HCT116 (cell line): ENCODE data around the gene PIM3. TPM values are rescaled to one million over a fixed set of nuclear protein-coding genes. Genes with fewer than 3 reads are reported as not detected.

Experiments used
- ATAC-seq: fragments of 200-7000 bp; cut with Tn5 transposase; 2 replicates; pipeline ENCODE4 v1.9.1; 2020; ENCODE audit warnings: mild to moderate bottlenecking, moderate library complexity
- BruUV-seq: library from RNA; stranded (reverse); fragments of 400-500 nt; replicated peaks from 2 replicates; lab custom pipeline; 2021; lab: Mats Ljungman, UMichigan
- CTCF ChIA-PET: fragments of 300-600 bp; sonication (Branson Sonifier 250); formaldehyde crosslinking; loops from one replicate; lab custom pipeline; 2021; ENCODE audit warnings: antibody characterized with exemption; lab: Charles Lee
- POLR2A ChIA-PET: fragments of 300-600, 350-600 bp; sonication (Branson Sonifier 250); formaldehyde crosslinking; loops from one replicate; lab custom pipeline; 2021; ENCODE audit warnings: antibody characterized with exemption; lab: Charles Lee
- RAD21 ChIA-PET, 2 experiments: fragments of 300-600 bp; sonication (Branson Sonifier 250); formaldehyde crosslinking; loops; one replicate each; lab custom pipeline; 2023; ENCODE audit warnings: low total read pairs in 2 of 2; ENCODE audit not compliant: uncharacterized antibody in 2 of 2, unreplicated experiment in 2 of 2, low non-redundant PET in 1 of 2; lab: Charles Lee
- DNase-seq: peaks from one replicate; pipeline ENCODE4 v3.0.0-alpha.2; 2010; ENCODE audit warnings: low read depth, low spot score
- H2AFZ ChIP-seq: fragments of 200-600 bp; shearing (Covaris generic), sonication (generic); 2 replicates; pipeline ENCODE4 v1.6.1; 2017; ENCODE audit warnings: low read depth, mixed run types, mixed read lengths, antibody characterized with exemption, low read length; ENCODE audit not compliant: poor library complexity, severe bottlenecking
- H3K27ac ChIP-seq: 2 replicates; pipeline ENCODE4 v1.5.1; 2012; ENCODE audit warnings: low read depth, low read length
- H3K27me3 ChIP-seq: fragments of 200-600 bp; sonication (generic); 2 replicates; pipeline ENCODE4 v1.6.1; 2016; ENCODE audit warnings: mixed run types, low read length, mixed read lengths; ENCODE audit not compliant: insufficient read depth
- H3K36me3 ChIP-seq, 2 experiments: fragments of 200-500 bp in 1 of 2; fragments of 200-600 bp in 1 of 2; sonication (Bioruptor generic) in 1 of 2; sonication (generic) in 1 of 2; 2 replicates each; pipeline versions ENCODE4 v1.5.1 to v1.6.1; 2014 to 2016; ENCODE audit warnings: low read length in 2 of 2, inconsistent platforms in 1 of 2, mixed read lengths in 1 of 2, mixed run types in 1 of 2; ENCODE audit not compliant: insufficient read depth in 2 of 2, control insufficient read depth in 1 of 2
- H3K4me1 ChIP-seq, 2 experiments: fragments of 200-600 bp in 1 of 2; sonication (generic) in 1 of 2; 2 replicates each; pipeline versions ENCODE4 v1.5.1 to v1.6.1; 2012 to 2017; ENCODE audit warnings: low read length in 2 of 2, inconsistent platforms in 1 of 2, mild to moderate bottlenecking in 1 of 2, mixed read lengths in 1 of 2, mixed run types in 1 of 2, moderate library complexity in 1 of 2; ENCODE audit not compliant: insufficient read depth in 2 of 2, control insufficient read depth in 1 of 2
- H3K4me2 ChIP-seq: fragments of 200-600 bp; sonication (generic); 2 replicates; pipeline ENCODE4 v1.6.1; 2017; ENCODE audit warnings: mixed run types, low read length, mixed read lengths
- H3K4me3 ChIP-seq, 2 experiments: fragments of 200-600 bp in 1 of 2; sonication (generic) in 1 of 2; replicated peaks in 1 of 2; 2 replicates each; pipeline ENCODE4 v1.5.1; 2011 to 2016; ENCODE audit warnings: low read length in 2 of 2, control low read depth in 1 of 2, low read depth in 1 of 2, mild to moderate bottlenecking in 1 of 2, mixed read lengths in 1 of 2, mixed run types in 1 of 2
- H3K79me2 ChIP-seq: fragments of 200-600 bp; sonication (generic); 2 replicates; pipeline ENCODE4 v1.6.1; 2017; ENCODE audit warnings: mild to moderate bottlenecking, mixed run types, low read length, moderate library complexity, mixed read lengths; ENCODE audit not compliant: insufficient read depth
- H3K9ac ChIP-seq: fragments of 200-600 bp; sonication (generic); 2 replicates; pipeline ENCODE4 v1.6.1; 2016; ENCODE audit warnings: low read length, mixed read lengths
- H3K9me2 ChIP-seq: fragments of 200-600 bp; sonication (generic), shearing (Covaris generic); 2 replicates; pipeline ENCODE4 v1.6.1; 2017; ENCODE audit warnings: mixed run types, mild to moderate bottlenecking, moderate library complexity; ENCODE audit not compliant: insufficient read depth
- H3K9me3 ChIP-seq, 2 experiments: fragments of 200-500 bp in 1 of 2; fragments of 200-600 bp in 1 of 2; sonication (Bioruptor generic) in 1 of 2; sonication (generic) in 1 of 2; 2 replicates each; pipeline ENCODE4 v1.6.1; 2014 to 2017; ENCODE audit warnings: low read length in 2 of 2, mixed read lengths in 2 of 2, inconsistent platforms in 1 of 2, low read depth in 1 of 2, mild to moderate bottlenecking in 1 of 2, mixed run types in 1 of 2, moderate library complexity in 1 of 2; ENCODE audit not compliant: control insufficient read depth in 1 of 2, insufficient read depth in 1 of 2
- H4K20me1 ChIP-seq: fragments of 200-600 bp; sonication (generic), shearing (Covaris generic); 2 replicates; pipeline ENCODE4 v1.6.1; 2017; ENCODE audit warnings: mixed run types, mild to moderate bottlenecking, moderate library complexity; ENCODE audit not compliant: insufficient read depth
- CBX3 ChIP-seq: IDR thresholded peaks from 2 replicates; pipeline ENCODE4 v1.6.1; 2012; ENCODE audit warnings: low read depth
- CEBPB ChIP-seq: IDR thresholded peaks from 2 replicates; pipeline ENCODE4 v1.6.1; 2012; ENCODE audit warnings: low read depth
- EZH2 ChIP-seq: fragments of 200-600 bp; sonication (generic); IDR thresholded peaks from 2 replicates; pipeline ENCODE4 v1.6.1; 2017; ENCODE audit warnings: antibody characterized with exemption, mixed run types
- EZH2phosphoT487 ChIP-seq: fragments of 200-600 bp; IDR thresholded peaks from 2 replicates; pipeline ENCODE4 v1.6.1; 2018; ENCODE audit warnings: antibody characterized with exemption, borderline replicate concordance
- RAD21 ChIP-seq: IDR thresholded peaks from 2 replicates; pipeline ENCODE4 v1.6.1; 2012; ENCODE audit warnings: low read depth, mild to moderate bottlenecking
- SIN3A ChIP-seq: IDR thresholded peaks from 2 replicates; pipeline ENCODE4 v1.6.1; 2012; ENCODE audit warnings: low read depth
- SRF ChIP-seq: IDR thresholded peaks from 2 replicates; pipeline ENCODE4 v1.6.1; 2012; ENCODE audit warnings: low read depth
- YY1 ChIP-seq: IDR thresholded peaks from 2 replicates; pipeline ENCODE4 v1.6.1; 2011; ENCODE audit warnings: low read length, low read depth, moderate library complexity, mild to moderate bottlenecking; ENCODE audit not compliant: insufficient replicate concordance; ENCODE audit errors: extremely low read depth
- intact Hi-C: fragments of 100-400 bp; cut with micrococcal nuclease; formaldehyde crosslinking; loops from 2 replicates; pipeline ENCODE4 v1.10.0; 2022
- total RNA-seq: library from RNA; stranded (reverse); gene quantifications from one replicate; pipeline ENCODE4 v1.2.1, GENCODE V29; 2021; ENCODE audit not compliant: unreplicated experiment
- TF ChIP-seq, protein P1 (sequence below): IDR thresholded peaks from 2 replicates; pipeline ENCODE4 v1.6.1; 2012
- TF ChIP-seq, protein P2 (sequence below), 3 experiments: fragments of 200-600 bp in 1 of 3; sonication (generic) in 1 of 3; IDR thresholded peaks in 2 of 3; conservative IDR thresholded peaks in 1 of 3; 2 replicates each; pipeline ENCODE4 v1.5.1; 2012 to 2017; ENCODE audit warnings: low read depth in 2 of 3, low read length in 2 of 3, antibody characterized with exemption in 1 of 3, borderline replicate concordance in 1 of 3, control low read depth in 1 of 3, mild to moderate bottlenecking in 1 of 3, mixed read lengths in 1 of 3, mixed run types in 1 of 3, moderate library complexity in 1 of 3; ENCODE audit not compliant: insufficient read depth in 1 of 3
- TF ChIP-seq, protein P3 (sequence below): IDR thresholded peaks from 2 replicates; pipeline ENCODE4 v1.6.1; 2012; ENCODE audit warnings: low read depth
- TF ChIP-seq, protein P4 (sequence below): IDR thresholded peaks from 2 replicates; pipeline ENCODE4 v1.6.1; 2011; ENCODE audit warnings: mild to moderate bottlenecking, low read length, moderate library complexity; ENCODE audit not compliant: insufficient replicate concordance; ENCODE audit errors: extremely low read depth

PIM3 gene
- total RNA-seq, 1 experiment from 2014 or later, result 116 TPM

DNA sequence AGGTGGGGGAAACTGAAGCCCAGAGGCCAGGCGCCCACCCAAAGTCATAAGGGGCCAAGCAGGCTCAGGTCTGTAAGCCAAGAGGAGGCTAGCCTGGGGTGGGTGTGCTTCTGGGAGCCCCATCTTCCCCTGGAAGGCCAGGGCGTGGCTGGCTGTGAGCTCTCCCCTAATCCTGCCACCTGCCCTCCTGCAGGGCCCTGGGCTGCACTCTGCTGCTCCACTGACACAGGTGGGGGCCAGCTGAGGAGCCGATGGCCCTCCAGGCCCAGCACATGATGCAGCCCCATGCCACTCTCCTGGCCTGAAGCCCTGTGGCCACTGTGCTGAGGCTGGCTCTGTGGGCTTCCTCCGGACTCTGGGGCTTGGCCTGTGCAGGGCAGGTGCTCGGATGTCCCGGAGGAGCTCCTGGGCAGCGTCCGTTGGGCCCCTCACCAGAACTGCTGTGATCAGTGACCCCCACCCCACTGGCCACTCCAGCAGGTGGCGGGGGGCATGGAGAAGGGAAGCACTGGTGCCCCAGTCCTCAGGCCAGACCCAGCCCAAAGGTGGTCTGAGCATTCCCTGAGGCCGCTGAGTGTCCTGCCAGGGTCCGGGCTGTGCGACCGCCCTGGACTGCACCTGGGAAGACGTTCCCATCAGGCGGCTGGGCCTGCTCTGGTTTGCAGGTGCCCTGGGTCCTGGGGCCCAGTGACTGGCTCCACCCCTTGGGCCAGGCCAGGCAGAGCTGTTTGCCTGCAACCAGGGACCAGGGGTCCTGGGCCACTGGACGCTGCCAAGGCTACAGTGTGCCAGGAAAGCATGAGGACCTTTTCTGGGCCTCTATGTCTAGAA, 8.5 kb downstream of the PIM3 start:
- Histone ChIP-seq H3K9ac (peak overlapping the region; percentile 85; the same call in 1 of the 2 replicates), H3K36me3 (peaks cover 5 to 9% of the 10 kb centered on the region in 2 experiments; a peak in 3 of 4 replicates), H3K9me2 (no peaks in the 10 kb centered on the region), H3K4me2 (peak overlapping the region; percentile 95; the same call in 1 of the 2 replicates), H3K4me3 (no peak overlapping the region), H3K9me3 (no peaks in the 10 kb centered on the region), H3K79me2 (peaks cover 14% of the 10 kb centered on the region; the same call in 1 of the 2 replicates), H4K20me1 (peaks cover 2% of the 10 kb centered on the region; the same call in 1 of the 2 replicates), H3K4me1 (peaks cover 37 to 82% of the 10 kb centered on the region in 2 experiments), H3K27ac (peak overlapping the region; percentile 70; the same call in 1 of the 2 replicates), H3K27me3 (no peaks in the 10 kb centered on the region), H2AFZ (no peak overlapping the region)
- TF ChIP-seq, protein P1, sequence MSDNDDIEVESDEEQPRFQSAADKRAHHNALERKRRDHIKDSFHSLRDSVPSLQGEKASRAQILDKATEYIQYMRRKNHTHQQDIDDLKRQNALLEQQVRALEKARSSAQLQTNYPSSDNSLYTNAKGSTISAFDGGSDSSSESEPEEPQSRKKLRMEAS, result no peak
- TF ChIP-seq EZH2phosphoT487 (no peak), CBX3 (no peak), SRF (no peak), SIN3A (no peak), CEBPB (no peak), RAD21 (no peak), EZH2 (no peak), YY1 (no peak)
- TF ChIP-seq, protein P2, sequence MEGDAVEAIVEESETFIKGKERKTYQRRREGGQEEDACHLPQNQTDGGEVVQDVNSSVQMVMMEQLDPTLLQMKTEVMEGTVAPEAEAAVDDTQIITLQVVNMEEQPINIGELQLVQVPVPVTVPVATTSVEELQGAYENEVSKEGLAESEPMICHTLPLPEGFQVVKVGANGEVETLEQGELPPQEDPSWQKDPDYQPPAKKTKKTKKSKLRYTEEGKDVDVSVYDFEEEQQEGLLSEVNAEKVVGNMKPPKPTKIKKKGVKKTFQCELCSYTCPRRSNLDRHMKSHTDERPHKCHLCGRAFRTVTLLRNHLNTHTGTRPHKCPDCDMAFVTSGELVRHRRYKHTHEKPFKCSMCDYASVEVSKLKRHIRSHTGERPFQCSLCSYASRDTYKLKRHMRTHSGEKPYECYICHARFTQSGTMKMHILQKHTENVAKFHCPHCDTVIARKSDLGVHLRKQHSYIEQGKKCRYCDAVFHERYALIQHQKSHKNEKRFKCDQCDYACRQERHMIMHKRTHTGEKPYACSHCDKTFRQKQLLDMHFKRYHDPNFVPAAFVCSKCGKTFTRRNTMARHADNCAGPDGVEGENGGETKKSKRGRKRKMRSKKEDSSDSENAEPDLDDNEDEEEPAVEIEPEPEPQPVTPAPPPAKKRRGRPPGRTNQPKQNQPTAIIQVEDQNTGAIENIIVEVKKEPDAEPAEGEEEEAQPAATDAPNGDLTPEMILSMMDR (IDR thresholded peaks at IDR 0.05 in 2 of 3, conservative IDR thresholded peaks at IDR 0.05 in 1 of 3; ENCODE audit: borderline replicate concordance in 1 of 3, insufficient read depth in 1 of 3, low read depth in 2 of 3, low read length in 2 of 3), result no peak
- TF ChIP-seq, protein P3, sequence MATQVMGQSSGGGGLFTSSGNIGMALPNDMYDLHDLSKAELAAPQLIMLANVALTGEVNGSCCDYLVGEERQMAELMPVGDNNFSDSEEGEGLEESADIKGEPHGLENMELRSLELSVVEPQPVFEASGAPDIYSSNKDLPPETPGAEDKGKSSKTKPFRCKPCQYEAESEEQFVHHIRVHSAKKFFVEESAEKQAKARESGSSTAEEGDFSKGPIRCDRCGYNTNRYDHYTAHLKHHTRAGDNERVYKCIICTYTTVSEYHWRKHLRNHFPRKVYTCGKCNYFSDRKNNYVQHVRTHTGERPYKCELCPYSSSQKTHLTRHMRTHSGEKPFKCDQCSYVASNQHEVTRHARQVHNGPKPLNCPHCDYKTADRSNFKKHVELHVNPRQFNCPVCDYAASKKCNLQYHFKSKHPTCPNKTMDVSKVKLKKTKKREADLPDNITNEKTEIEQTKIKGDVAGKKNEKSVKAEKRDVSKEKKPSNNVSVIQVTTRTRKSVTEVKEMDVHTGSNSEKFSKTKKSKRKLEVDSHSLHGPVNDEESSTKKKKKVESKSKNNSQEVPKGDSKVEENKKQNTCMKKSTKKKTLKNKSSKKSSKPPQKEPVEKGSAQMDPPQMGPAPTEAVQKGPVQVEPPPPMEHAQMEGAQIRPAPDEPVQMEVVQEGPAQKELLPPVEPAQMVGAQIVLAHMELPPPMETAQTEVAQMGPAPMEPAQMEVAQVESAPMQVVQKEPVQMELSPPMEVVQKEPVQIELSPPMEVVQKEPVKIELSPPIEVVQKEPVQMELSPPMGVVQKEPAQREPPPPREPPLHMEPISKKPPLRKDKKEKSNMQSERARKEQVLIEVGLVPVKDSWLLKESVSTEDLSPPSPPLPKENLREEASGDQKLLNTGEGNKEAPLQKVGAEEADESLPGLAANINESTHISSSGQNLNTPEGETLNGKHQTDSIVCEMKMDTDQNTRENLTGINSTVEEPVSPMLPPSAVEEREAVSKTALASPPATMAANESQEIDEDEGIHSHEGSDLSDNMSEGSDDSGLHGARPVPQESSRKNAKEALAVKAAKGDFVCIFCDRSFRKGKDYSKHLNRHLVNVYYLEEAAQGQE, result no peak
- TF ChIP-seq, protein P4, sequence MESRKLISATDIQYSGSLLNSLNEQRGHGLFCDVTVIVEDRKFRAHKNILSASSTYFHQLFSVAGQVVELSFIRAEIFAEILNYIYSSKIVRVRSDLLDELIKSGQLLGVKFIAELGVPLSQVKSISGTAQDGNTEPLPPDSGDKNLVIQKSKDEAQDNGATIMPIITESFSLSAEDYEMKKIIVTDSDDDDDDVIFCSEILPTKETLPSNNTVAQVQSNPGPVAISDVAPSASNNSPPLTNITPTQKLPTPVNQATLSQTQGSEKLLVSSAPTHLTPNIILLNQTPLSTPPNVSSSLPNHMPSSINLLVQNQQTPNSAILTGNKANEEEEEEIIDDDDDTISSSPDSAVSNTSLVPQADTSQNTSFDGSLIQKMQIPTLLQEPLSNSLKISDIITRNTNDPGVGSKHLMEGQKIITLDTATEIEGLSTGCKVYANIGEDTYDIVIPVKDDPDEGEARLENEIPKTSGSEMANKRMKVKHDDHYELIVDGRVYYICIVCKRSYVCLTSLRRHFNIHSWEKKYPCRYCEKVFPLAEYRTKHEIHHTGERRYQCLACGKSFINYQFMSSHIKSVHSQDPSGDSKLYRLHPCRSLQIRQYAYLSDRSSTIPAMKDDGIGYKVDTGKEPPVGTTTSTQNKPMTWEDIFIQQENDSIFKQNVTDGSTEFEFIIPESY, result no peak
- no peak for DNase-seq
- intact Hi-C loops, result no loop called here
- RAD21 ChIA-PET, result no interaction called here
- POLR2A ChIA-PET, result no interaction called here
- ATAC-seq, result no peak
- BruUV-seq, result no TSS peak
- CTCF ChIA-PET, result no interaction called here
